Measurements from ENCODE around the gene PNMT. TPM values are rescaled to one million over a fixed set of nuclear protein-coding genes. Genes with fewer than 3 reads are reported as not detected.

Gene PNMT
- total and polyA plus RNA-seq, 2 of the 13 experiments (the other 11 are each of a cell fraction or from before 2014, with no cell fraction given): 0.25 TPM; not detected in 1

GRCh38 chr17:39636927-39637736 lies 31.1 kb upstream of the PNMT start, which contains the start of gene STARD3 (continued):
- TF ChIP-seq PRDM10 (CRISPR knock-in tag; IDR thresholded peaks at IDR 0.05; ENCODE audit: low read depth) (peak; percentile 76), ZNF230 (CRISPR knock-in tag; IDR thresholded peaks at IDR 0.05) (no peak; the same call in 1 of the 2 replicates), ZNF724P (CRISPR knock-in tag; IDR thresholded peaks at IDR 0.05; ENCODE audit: borderline replicate concordance) (peak; percentile 46; the same call in 1 of the 2 replicates), ZSCAN5A (CRISPR knock-in tag; IDR thresholded peaks at IDR 0.05; ENCODE audit: borderline replicate concordance) (no peak), RARG (CRISPR knock-in tag; IDR thresholded peaks at IDR 0.05; ENCODE audit: low read depth) (no peak), DMAP1 (CRISPR knock-in tag; IDR thresholded peaks at IDR 0.05) (peak; percentile 70; the same call in 1 of the 2 replicates), NR2C2 (CRISPR knock-in tag; IDR thresholded peaks at IDR 0.05; ENCODE audit: borderline replicate concordance) (peak; percentile 91), SAFB2 (CRISPR knock-in tag; IDR thresholded peaks at IDR 0.05; ENCODE audit: borderline replicate concordance, low read depth) (peak; percentile 95; the same call in 1 of the 2 replicates), ZNF609 (CRISPR knock-in tag; IDR thresholded peaks at IDR 0.05; ENCODE audit: borderline replicate concordance) (peak; percentile 84), JUN (CRISPR knock-in tag; IDR thresholded peaks at IDR 0.05) (peak; percentile 54; the same call in 1 of the 2 replicates), AFF4 (CRISPR knock-in tag; IDR thresholded peaks at IDR 0.05) (no peak)
